Stimulated activated CD4-positive, alpha-beta T cell treated with anti-CD3 and anti-CD28 coated beads, Interleukin-1b, Interleukin-23, amount 100 ng/mL, for 48 hours (primary cell): ENCODE data around the gene MASP1.
"Not testable (repeated sequence)": the region's sequence is repeated elsewhere in the genome, so short reads cannot be mapped to it uniquely, and the experiment has no call there.

Source experiments
- DNase-seq: peaks from one replicate; pipeline ENCODE4 v3.0.0-alpha.2; 2020

The MASP1 gene

GRCh38 chr3:187264911-187265310, 26.6 kb downstream of the MASP1 start:
- DNase-seq: no peak

- DNase-seq: no peak
Observed at GRCh38 chr3:187264021-187264420, 27.5 kb downstream of the MASP1 start.

- DNase-seq: no peak
Observed at GRCh38 chr3:187263270-187263669, 28.3 kb downstream of the MASP1 start.

- no peak for DNase-seq
Observed at GRCh38 chr3:187262360-187262759, 29.2 kb downstream of the MASP1 start.

- no peak for DNase-seq
Observed at GRCh38 chr3:187261541-187261969, 30.0 kb downstream of the MASP1 start.

GRCh38 chr3:187259171-187259570, 32.4 kb downstream of the MASP1 start:
- no peak for DNase-seq

- no peak for DNase-seq
Observed at GRCh38 chr3:187257992-187258692, 33.4 kb downstream of the MASP1 start.

- no peak for DNase-seq
Observed at GRCh38 chr3:187257471-187257870, 34.1 kb downstream of the MASP1 start.

GRCh38 chr3:187256051-187256616, 35.4 kb downstream of the MASP1 start:
- DNase-seq: no peak

- DNase-seq: no peak
Observed at GRCh38 chr3:187255314-187255713, 36.2 kb downstream of the MASP1 start.

GRCh38 chr3:187252311-187252710, 39.2 kb downstream of the MASP1 start:
- DNase-seq: no peak

GRCh38 chr3:187251599-187251998, 39.9 kb downstream of the MASP1 start:
- DNase-seq: no peak

GRCh38 chr3:187247398-187247797, 44.1 kb downstream of the MASP1 start:
- no peak for DNase-seq

- no peak for DNase-seq
Observed at GRCh38 chr3:187243933-187244524, 47.5 kb downstream of the MASP1 start.

- DNase-seq: no peak
Observed at GRCh38 chr3:187242900-187243299, 48.6 kb downstream of the MASP1 start.

- no peak for DNase-seq
Observed at GRCh38 chr3:187242435-187242834, 49.1 kb downstream of the MASP1 start.

- DNase-seq: not testable (repeated sequence)
Observed at GRCh38 chr3:187238835-187239234, 52.7 kb downstream of the MASP1 start.

- no peak for DNase-seq
Observed at GRCh38 chr3:187238239-187238638, 53.3 kb downstream of the MASP1 start.

- DNase-seq: no peak
Observed at GRCh38 chr3:187237741-187238140, 53.8 kb downstream of the MASP1 start.

- no peak for DNase-seq
Observed at GRCh38 chr3:187236962-187237361, 54.6 kb downstream of the MASP1 start.

- no peak for DNase-seq
Observed at GRCh38 chr3:187230011-187230410, 61.5 kb downstream of the MASP1 start.

- DNase-seq: no peak
Observed at GRCh38 chr3:187228740-187229139, 62.8 kb downstream of the MASP1 start.

GRCh38 chr3:187227658-187228258, 63.8 kb downstream of the MASP1 start:
- no peak for DNase-seq

- DNase-seq: no peak
Observed at GRCh38 chr3:187223799-187224198, 67.7 kb downstream of the MASP1 start.
